ENCODE data around the gene LHX5. TPM values are rescaled to one million over a fixed set of nuclear protein-coding genes. Genes with fewer than 3 reads are reported as not detected.

Gene LHX5
- total RNA-seq, 1 donor from 2014 or later: not detected

GRCh38 chr12:113439301-113439597 is 32.4 kb downstream of the LHX5 start:
- DNase-seq: no peak

GRCh38 chr12:113438523-113439300 is 33.0 kb downstream of the LHX5 start:
- DNase-seq: no peak

GRCh38 chr12:113437729-113438100 is 34.0 kb downstream of the LHX5 start:
- no peak for DNase-seq

- no peak for DNase-seq
Observed at GRCh38 chr12:113436993-113437728, 34.5 kb downstream of the LHX5 start.

GRCh38 chr12:113436586-113436985 is 35.1 kb downstream of the LHX5 start:
- DNase-seq: no peak

GRCh38 chr12:113435367-113435766 is 36.3 kb downstream of the LHX5 start:
- no peak for DNase-seq

GRCh38 chr12:113432986-113433385 is 38.7 kb downstream of the LHX5 start:
- DNase-seq: no peak

GRCh38 chr12:113428482-113428881 is 43.2 kb downstream of the LHX5 start:
- no peak for DNase-seq

- no peak for DNase-seq
Observed at GRCh38 chr12:113427882-113428281, 43.8 kb downstream of the LHX5 start.

GRCh38 chr12:113425960-113426453 is 45.7 kb downstream of the LHX5 start:
- DNase-seq: no peak

- peak; percentile 51 for DNase-seq
Observed at GRCh38 chr12:113424915-113425823, 46.5 kb downstream of the LHX5 start.

- DNase-seq: no peak
Observed at GRCh38 chr12:113424456-113424855, 47.2 kb downstream of the LHX5 start.

GRCh38 chr12:113422886-113423669 is 48.6 kb downstream of the LHX5 start:
- DNase-seq: no peak

- peak; percentile 50 for DNase-seq
Observed at GRCh38 chr12:113422030-113422885, 49.4 kb downstream of the LHX5 start, which contains the start of gene SDSL. TSS of gene SDSL (plus strand) at chr12:113422380. CDS start at chr12:113427983, 5,603 bp downstream.

GRCh38 chr12:113420996-113421595 is 50.6 kb downstream of the LHX5 start:
- no peak for DNase-seq

GRCh38 chr12:113418213-113418879 is 53.3 kb downstream of the LHX5 start:
- no peak for DNase-seq

- no peak for DNase-seq
Observed at GRCh38 chr12:113416091-113416754, 55.4 kb downstream of the LHX5 start.

GRCh38 chr12:113414519-113415038 is 57.1 kb downstream of the LHX5 start:
- no peak for DNase-seq

GRCh38 chr12:113413488-113413939 is 58.2 kb downstream of the LHX5 start:
- no peak for DNase-seq
